HUES64 (cell line): ENCODE data around the gene ACER3.

Experiments
- H3K27ac ChIP-seq: 2 replicates; pipeline ENCODE4 v1.7.0; 2013; ENCODE audit warnings: low read depth, low read length, inconsistent platforms
- H3K27me3 ChIP-seq: 2 replicates; pipeline ENCODE4 v1.6.1; 2013; ENCODE audit warnings: mild to moderate bottlenecking, low read length; ENCODE audit not compliant: insufficient read depth
- H3K36me3 ChIP-seq: 2 replicates; pipeline ENCODE4 v1.6.1; 2013; ENCODE audit warnings: mild to moderate bottlenecking, low read length; ENCODE audit not compliant: insufficient read depth
- H3K4me1 ChIP-seq: 2 replicates; pipeline ENCODE4 v1.6.1; 2013; ENCODE audit warnings: mild to moderate bottlenecking, low read length, moderate library complexity; ENCODE audit not compliant: insufficient read depth
- H3K4me3 ChIP-seq: 2 replicates; pipeline ENCODE4 v1.5.1; 2013; ENCODE audit warnings: mild to moderate bottlenecking, low read length, moderate library complexity
- H3K9ac ChIP-seq: 2 replicates; pipeline ENCODE4 v1.6.1; 2013; ENCODE audit warnings: mild to moderate bottlenecking, low read depth, low read length
- H3K9me3 ChIP-seq: 2 replicates; pipeline ENCODE4 v1.6.1; 2013; ENCODE audit warnings: low read depth, low read length; ENCODE audit not compliant: insufficient read depth
- WGBS: fragments of 150-250, 120-280 bp; methylation state at CpG from one replicate; pipeline ENCODE4 v1.1.7; 2013; ENCODE audit warnings: missing lambda C conversion rate; 5-methylcytosine and 5-hydroxymethylcytosine counted together

Gene ACER3

DNA sequence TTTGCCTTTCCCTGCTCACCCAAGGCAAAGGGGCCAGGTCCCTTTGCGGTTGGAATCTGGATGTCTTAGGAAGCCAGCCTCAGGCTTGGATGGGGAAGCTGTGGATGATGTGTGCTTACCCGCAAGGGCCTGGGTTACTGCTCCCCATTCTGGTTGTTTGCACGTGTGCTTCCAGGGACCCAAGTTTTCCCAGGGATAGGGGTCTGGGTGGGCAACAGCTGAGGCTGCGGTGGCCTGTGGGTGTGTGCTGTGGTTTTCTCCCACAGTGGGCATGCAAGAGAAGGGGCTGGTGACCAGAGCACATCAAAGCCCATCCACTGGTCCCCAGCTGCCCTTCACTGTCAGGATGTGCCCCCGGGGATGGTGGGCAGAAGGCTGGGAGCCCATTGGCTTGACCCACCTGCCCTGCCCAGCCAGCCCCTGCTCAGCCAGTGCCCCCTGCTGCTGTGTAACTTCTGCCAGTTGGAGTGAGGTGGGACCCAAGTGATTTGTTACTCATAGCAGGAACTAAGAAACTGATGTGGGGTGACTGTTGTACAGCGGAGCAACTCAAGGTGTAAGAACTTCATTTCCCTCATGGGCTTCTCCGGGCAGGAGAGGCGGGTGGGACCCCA, 209.4 kb downstream of the ACER3 start:
- no peaks in the 10 kb centered on the region for H3K36me3 ChIP-seq
- H3K27me3 ChIP-seq = peaks cover 8% of the 10 kb centered on the region; the same call in 1 of the 2 replicates
- peaks cover 13% of the 10 kb centered on the region for H3K4me1 ChIP-seq
- H3K9me3 ChIP-seq = no peaks in the 10 kb centered on the region
- WGBS = 92% methylated on average over 8 of the region's 8 CpGs
- H3K27ac ChIP-seq = no peak overlapping the region
- no peak overlapping the region for H3K9ac ChIP-seq
- H3K4me3 ChIP-seq = no peak overlapping the region

DNA sequence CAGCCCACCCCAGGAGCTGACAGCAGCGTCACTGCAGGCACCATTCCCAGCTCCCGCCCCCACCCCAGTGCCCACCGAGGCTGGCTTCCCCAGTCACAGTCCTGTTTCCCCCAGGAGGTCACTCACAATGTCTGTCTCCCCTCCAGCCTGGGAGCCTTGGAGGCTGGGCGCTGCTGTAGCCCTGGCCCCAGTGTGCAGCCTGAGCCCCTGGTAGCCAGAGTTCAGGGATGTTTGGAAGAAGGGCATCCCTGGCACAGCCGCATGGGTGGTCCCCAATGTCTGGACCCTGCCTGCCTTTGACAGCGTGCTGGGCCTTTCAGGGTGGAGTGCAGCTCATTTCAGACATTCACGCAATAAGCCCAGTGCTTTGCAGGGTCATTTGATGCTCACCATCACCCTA, 210.4 kb downstream of the ACER3 start:
- WGBS = 81% methylated on average over 7 of the region's 7 CpGs
- Histone ChIP-seq H3K36me3 (no peaks in the 10 kb centered on the region), H3K27ac (no peak overlapping the region), H3K9ac (no peak overlapping the region), H3K27me3 (no peaks in the 10 kb centered on the region), H3K4me1 (peaks cover 7% of the 10 kb centered on the region), H3K9me3 (no peaks in the 10 kb centered on the region), H3K4me3 (no peak overlapping the region)

DNA sequence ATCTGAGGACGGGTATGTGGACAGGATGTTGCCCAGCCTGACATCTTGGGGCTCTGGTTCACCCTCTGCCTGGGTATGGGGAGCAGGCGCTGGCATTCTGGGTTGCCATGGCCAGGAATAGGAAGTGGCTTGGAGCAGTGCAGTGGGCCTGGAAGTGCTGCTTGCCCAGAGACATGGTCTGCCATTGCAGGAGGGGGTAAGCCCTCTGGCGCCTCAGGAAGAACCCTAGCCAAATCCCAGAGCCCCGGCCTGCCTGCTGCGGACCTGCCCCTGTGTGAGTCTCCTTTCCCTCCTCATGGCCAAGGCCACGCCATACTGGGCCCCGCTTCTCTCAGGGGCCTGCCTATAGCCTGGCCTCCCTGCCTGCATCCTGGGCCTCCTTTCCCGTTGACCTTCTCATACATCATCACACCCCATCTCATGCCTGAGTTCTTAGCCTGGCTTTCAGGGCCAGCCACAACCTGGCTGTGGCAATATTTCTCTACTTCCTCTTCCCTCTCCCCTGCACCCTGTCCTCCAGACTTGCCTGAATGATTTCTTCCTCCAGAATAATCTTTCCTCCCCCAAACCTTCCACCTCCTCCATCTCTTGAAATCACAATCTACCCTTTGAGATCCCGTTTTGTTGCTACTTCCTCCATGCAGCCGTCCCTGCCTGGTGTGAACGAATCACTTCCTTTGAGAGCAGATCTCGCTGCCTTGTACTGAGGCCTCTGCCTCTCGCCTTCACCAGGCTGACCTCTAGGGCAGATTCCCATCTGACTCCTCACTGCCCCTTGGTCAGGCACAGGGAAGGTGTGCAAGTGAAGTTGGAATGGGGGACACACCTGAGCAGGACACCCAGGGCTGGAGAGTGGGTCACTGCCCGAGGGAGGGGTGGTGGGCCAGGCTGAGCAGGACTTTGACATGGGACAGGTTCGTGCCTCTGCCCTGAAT, 211.2 kb downstream of the ACER3 start:
- Histone ChIP-seq H3K27ac (no peak overlapping the region), H3K4me1 (peaks cover 7% of the 10 kb centered on the region), H3K36me3 (no peaks in the 10 kb centered on the region), H3K9me3 (no peaks in the 10 kb centered on the region), H3K4me3 (no peak overlapping the region), H3K9ac (no peak overlapping the region), H3K27me3 (no peaks in the 10 kb centered on the region)
- 84% methylated on average over 15 of the region's 15 CpGs for WGBS

DNA sequence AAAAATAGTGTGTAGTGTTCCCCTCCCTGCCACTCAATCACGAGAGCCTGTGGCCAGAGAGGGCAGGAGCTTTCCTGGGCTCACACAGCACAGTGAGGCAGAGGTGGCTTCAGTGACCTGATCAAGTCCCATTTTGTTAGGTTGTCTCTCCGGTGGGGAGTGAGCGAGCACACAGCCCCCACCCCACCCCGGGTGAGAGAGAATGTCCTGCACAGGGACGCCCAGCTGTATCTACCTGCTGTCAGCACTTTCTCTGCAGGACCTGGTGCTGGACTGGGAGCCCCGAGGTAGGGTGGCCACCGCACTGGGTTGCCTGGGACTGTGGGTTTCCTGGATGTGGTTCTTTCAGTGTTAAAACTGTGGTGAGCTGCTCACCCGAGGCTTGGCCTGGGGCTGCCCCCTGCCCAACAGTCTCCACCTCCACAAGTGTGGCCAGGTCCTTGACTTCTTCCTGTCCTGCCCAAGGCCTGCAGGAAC, 212.2 kb downstream of the ACER3 start:
- no peak overlapping the region for H3K4me3 ChIP-seq
- no peak overlapping the region for H3K27ac ChIP-seq
- no peak overlapping the region for H3K9ac ChIP-seq
- H3K27me3 ChIP-seq = no peaks in the 10 kb centered on the region
- no peaks in the 10 kb centered on the region for H3K36me3 ChIP-seq
- H3K4me1 ChIP-seq = peaks cover under 1% of the 10 kb centered on the region; the same call in 1 of the 2 replicates
- H3K9me3 ChIP-seq = no peaks in the 10 kb centered on the region
- WGBS = 92% methylated on average over 8 of the region's 8 CpGs

DNA sequence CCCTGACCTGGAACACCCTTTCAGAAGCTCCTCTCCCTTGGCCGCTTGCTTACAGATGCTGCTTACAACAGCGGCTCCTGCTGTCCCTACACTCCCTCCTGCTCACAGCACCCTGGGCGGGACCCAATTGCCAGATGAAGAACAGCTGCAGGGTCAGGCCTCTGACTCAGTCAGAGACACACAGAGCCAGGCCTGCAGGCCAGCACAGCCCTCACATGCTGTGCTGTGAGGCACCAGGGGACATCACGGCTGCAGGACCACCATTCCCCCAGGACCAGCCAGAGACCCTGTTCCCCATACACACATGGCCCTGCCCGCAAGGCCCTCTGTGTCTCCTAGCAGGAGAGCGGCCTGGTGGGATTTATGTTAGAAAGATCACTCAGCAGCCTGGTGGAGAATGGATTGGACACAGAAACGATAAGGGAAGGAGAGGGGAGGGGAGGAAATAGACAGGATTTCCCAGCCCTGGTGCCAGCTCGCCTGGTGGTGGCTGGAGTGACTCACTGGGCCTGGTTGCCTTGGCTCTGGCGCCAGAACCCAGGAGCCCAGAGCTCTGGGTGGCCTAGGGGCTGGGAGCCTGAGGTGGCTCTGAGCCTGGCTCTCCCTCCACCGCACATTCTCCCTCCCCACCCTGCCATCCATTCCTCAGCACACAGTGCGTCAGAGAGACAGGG, 212.7 kb downstream of the ACER3 start:
- Histone ChIP-seq H3K27ac (no peak overlapping the region), H3K4me3 (no peak overlapping the region), H3K36me3 (no peaks in the 10 kb centered on the region), H3K27me3 (no peaks in the 10 kb centered on the region), H3K4me1 (no peaks in the 10 kb centered on the region), H3K9me3 (no peaks in the 10 kb centered on the region), H3K9ac (no peak overlapping the region)
- WGBS = 85% methylated on average over 11 of the region's 11 CpGs

DNA sequence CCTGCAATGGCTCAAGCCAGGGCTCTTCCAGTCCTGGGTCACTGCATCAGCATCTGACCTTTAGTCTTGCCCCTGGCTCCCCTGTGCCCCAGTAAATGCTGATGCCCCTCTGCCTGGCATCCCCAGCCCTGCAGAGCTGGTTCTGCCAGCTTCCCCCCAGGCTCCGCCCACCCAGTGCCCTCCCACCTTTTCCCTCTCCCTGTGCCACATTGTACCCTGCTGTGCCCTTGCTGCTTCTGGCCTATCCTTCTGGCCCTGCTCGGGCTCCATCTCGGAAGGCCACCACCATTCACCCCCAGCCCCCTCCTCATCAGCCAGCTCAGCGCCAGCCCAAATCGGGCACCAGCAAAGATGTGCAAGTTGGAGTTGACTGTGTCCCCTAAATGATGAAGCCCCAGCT, 213.5 kb downstream of the ACER3 start:
- Histone ChIP-seq H3K27ac (no peak overlapping the region), H3K9ac (no peak overlapping the region), H3K27me3 (no peaks in the 10 kb centered on the region), H3K9me3 (peaks cover 2% of the 10 kb centered on the region; the same call in 1 of the 2 replicates), H3K4me3 (no peak overlapping the region), H3K4me1 (no peaks in the 10 kb centered on the region), H3K36me3 (no peaks in the 10 kb centered on the region)
- WGBS = 94% methylated on average over 5 of the region's 5 CpGs

DNA sequence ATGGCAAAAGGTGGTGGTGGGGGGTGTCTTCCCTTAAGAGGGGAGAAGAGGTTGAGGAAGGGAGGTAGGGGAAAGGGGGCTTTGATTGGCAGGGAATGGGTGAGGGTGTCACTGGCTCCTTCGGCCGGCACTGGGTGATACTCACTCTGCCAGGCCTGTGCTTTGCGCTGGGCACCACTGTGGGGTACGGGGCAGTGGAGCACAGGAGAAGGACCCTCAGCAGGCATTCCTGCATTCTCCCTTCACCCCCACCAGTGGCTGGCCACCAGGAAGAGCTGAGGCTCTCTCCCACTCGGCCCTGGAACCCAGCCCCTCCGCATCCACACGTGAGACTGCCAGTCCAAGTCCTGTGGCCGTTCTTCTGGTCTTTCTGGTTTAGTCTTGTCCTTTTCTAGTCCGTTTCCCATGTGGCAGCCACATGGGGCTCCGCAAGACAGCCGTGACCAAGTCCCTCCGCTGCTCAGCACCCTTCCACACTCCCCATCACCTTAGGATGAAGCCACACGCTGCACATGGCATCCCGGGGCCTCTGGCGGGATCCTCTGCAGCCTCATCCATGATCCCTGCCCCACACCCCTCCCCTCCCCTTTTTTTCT, 214.0 kb downstream of the ACER3 start:
- H3K27ac ChIP-seq = no peak overlapping the region
- WGBS = 93% methylated on average over 13 of the region's 15 CpGs
- H3K4me3 ChIP-seq = no peak overlapping the region
- no peak overlapping the region for H3K9ac ChIP-seq
- no peaks in the 10 kb centered on the region for H3K4me1 ChIP-seq
- no peaks in the 10 kb centered on the region for H3K36me3 ChIP-seq
- no peaks in the 10 kb centered on the region for H3K27me3 ChIP-seq
- H3K9me3 ChIP-seq = peaks cover 5% of the 10 kb centered on the region; the same call in 1 of the 2 replicates

DNA sequence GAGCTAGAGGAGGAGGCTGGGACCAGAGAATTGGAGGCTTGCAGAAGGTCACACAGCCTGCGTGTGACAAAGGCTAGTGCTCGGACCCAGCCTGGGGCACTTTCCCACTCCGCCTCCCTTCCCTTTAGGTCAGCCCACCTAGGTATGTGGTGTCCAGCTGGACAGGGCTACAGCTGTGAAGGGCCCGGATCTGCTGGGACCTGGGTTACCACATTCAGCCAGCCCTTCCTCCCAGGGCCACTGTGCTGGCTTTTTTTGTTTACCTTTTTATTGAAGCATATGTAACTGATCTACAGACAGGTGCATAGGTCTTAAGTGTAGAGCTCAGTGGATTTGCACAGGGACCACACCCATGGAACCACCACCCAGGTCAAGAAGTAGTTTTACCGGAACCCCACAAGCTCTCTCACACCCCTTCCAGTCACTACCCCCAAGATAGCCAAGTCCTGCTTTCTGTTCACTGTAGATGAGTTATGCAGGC, 214.7 kb downstream of the ACER3 start:
- Histone ChIP-seq H3K4me3 (no peak overlapping the region), H3K27ac (no peak overlapping the region), H3K36me3 (no peaks in the 10 kb centered on the region), H3K9ac (no peak overlapping the region), H3K4me1 (no peaks in the 10 kb centered on the region), H3K27me3 (no peaks in the 10 kb centered on the region), H3K9me3 (peaks cover 5% of the 10 kb centered on the region; the same call in 1 of the 2 replicates)
- 96% methylated on average over 4 of the region's 5 CpGs for WGBS
